DND-41 (cell line): Measurements from ENCODE around the gene PRUNE1.

Source experiments
- CTCF ChIP-seq: IDR thresholded peaks from 2 replicates; pipeline ENCODE4 v1.5.1; 2012; ENCODE audit warnings: borderline replicate concordance, low read length, moderate library complexity, mild to moderate bottlenecking; ENCODE audit not compliant: poor library complexity, severe bottlenecking; ENCODE audit errors: extremely low read depth
- EZH2 ChIP-seq: IDR thresholded peaks from 3 replicates; pipeline ENCODE4 v1.6.1; 2012; ENCODE audit warnings: borderline replicate concordance, low read depth, mild to moderate bottlenecking, moderate library complexity, low read length, inconsistent platforms; ENCODE audit not compliant: severe bottlenecking

GRCh38 chr1:151012684-151013471 lies 4.6 kb downstream of the PRUNE1 start:
- TF ChIP-seq EZH2, result no peak
- TF ChIP-seq CTCF, result no peak
